ENCODE measurements around the gene HOXD12.

Gene HOXD12

GRCh38 chr2:176105078-176105729 is 5.6 kb downstream of the HOXD12 start:
- DNase-seq (ENCODE audit: low read depth in 2 of 2) = no peak

- no peak for DNase-seq (ENCODE audit: low read depth in 2 of 2)
These were observed 6.4 kb downstream of the HOXD12 start for GRCh38 chr2:176105730-176106580.

- no peak for DNase-seq (ENCODE audit: low read depth in 2 of 2)
These were observed 7.3 kb downstream of the HOXD12 start, which contains the start of gene HOXD11 for GRCh38 chr2:176106581-176107539. Gene HOXD11 (plus strand): TSS chr2:176107280. CDS start chr2:176107356, 76 bp downstream.

DNA sequence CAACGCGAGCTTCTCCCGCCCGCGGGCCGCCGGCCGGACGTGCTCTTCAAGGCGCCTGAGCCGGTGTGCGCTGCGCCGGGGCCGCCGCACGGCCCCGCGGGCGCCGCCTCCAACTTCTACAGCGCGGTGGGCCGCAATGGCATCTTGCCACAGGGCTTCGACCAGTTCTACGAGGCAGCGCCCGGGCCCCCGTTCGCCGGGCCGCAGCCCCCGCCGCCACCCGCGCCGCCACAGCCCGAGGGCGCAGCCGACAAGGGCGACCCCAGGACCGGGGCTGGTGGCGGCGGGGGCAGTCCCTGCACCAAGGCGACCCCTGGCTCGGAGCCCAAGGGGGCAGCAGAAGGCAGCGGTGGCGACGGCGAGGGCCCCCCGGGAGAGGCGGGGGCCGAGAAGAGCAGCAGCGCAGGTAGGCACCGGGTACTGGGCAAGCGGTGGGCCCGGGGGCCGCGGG is 8.2 kb downstream of the HOXD12 start:
- no peak for DNase-seq (ENCODE audit: low read depth in 2 of 2)

- no peak for DNase-seq (ENCODE audit: low read depth in 2 of 2)
These were observed 9.8 kb downstream of the HOXD12 start for GRCh38 chr2:176109192-176109901.

DNA sequence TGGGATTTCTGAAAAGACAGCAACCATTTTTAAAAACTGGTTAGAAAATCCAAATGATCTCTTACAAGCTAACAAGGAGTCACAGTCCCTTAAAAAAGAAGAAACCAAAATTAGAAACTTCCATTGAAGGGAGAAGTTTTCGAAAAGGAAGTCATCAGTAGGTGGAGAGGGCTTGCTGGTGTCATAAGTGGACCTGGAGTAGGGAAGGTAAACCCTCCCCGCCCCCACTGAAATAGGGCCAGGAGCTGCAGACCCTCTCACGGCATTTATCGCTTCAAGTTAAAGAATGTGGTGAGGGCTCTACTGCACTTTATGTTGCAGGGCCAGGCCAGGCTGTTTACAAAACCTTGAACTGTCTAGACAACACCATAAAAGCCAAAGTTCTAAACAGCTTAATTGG is 10.4 kb downstream of the HOXD12 start:
- no peak for DNase-seq (ENCODE audit: low read depth in 2 of 2)

DNA sequence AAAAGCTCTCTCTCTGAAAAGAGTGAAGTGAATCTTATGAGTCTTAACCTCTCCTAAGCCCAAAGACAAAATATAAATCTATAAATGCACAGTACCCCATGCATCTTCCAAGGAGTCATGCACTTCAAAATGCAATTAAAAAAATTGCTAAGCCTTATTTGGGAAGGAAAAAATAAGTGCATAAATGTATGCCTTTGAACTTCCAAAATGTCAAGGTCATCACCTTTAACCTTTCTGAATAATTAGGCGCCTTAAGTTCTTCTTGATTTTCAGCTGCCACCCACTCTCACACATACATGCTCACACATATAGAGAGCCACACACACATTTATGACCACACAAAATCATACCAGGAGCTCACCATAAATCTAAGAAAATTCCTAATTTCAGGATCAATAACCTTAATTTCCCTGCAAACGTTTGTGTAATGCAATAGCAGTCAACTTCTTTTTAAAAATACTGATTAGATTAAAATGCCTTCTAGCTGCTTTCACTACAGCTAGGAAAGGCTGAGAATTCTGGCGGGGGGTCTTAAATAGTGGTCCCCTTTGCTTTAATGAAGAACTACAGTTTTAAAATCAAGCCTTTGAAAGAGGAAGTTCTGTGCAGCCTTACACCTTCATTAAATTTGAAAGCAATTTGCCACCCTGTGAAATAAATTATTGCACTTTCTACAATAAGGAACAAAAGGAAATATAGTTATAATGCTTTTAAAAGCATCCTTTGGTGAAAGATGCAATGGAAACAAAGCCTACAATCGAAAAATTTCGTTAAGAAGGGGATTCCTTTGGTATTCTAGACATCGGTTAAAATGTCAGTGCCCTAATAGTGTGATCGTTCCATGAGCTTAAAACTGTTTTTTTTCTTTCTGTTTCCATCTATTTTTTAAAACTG is 11.1 kb downstream of the HOXD12 start:
- no peak for DNase-seq (ENCODE audit: low read depth in 2 of 2)

DNA sequence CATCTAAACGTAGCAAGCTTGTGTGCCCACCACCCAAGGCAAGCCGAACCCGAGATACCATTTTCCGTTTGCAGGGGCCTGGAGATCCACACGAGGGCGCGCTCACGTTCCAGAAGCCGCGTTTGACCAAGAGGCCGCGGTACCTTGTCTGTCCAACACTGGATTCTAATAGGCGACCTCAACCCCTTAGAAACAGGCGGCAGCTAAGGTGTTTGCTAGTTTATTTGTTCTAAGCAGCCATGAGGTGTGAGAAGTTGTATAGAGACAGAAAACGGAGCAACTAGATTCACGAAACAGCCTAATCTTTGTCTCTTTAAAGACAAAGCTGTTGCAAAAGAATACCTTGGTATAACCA is 11.7 kb downstream of the HOXD12 start:
- no peak for DNase-seq (ENCODE audit: low read depth in 2 of 2)

- DNase-seq (ENCODE audit: low read depth in 2 of 2) = no peak
These were observed 12.3 kb downstream of the HOXD12 start for GRCh38 chr2:176111846-176112374.

- DNase-seq (ENCODE audit: low read depth in 2 of 2) = no peak
These were observed 13.0 kb downstream of the HOXD12 start for GRCh38 chr2:176112375-176113302.

DNA sequence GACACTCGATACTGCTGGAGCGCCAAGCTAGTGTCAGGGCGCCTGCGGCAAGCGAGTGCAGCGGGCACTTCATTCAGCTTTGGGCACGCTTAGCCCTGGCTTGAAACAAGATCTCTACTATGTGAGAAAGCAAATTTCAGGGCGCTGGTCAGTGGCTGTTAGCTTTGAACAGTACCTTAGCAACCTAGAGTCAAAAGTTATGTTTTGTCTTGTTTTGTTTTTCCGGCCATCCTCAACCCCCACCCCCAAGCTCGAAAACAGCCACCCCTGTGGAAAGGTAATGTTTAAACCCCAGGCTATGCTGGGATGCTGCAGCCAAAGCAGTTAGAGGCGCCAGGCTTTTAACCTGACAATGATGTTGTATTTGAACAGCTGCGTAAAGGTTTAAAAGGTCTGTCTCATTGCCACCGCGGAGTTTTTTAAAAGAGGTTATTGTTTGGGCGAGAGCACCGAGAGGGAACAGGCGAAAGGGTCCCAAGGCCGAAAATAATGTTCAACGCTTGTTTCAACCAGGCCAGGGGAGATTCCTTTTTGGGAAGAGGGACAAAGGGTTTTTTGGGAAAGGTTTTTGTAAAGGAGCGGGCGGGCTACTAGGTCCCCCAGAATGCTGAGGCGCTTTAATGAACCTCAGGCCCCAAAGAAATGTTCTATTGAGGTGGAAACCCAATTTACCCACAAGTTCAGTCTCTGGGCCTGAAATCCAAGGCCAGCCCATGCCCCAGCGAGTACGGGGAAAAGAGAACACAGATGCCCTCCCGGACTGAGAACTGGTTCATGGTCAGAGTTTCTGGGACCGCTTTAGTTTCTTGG is 14.7 kb downstream of the HOXD12 start:
- no peak for DNase-seq (ENCODE audit: low read depth in 2 of 2)

DNA sequence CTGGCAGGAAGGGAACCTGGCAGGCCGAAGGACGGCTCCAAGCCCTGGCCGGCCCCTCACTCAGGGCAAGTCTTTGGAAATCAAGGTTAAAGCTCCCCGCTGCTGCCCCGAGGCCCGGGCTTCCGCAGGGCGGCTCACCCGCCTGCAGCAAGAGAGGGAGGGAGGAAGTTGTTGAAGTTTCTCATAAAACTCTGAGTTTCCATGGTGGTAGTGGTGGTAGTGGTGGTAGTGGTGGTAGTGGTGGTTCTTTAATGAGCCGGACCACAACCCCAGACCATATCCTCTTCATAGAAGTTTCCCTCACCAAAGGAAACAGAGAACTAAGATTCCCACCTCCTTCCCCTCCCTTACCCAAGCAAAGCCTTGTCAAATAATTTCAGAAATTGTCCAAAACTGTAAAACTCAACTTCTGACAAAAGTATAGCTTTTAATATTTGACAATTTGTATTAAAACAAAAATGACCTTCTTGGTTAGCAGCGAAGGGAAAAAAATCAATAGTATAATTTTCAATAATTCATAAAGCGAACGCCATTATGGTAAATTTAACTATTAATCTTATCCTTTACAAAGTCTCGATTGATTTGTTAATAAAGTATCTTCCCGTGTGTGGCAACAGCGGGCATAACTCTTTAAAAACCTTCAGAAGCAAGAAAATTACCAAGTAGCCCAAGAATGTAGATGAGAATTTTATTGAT is 15.5 kb downstream of the HOXD12 start:
- DNase-seq (ENCODE audit: low read depth in 2 of 2) = no peak

GRCh38 chr2:176115883-176116813 is 16.6 kb downstream of the HOXD12 start, which contains the start of gene HOXD10:
Gene HOXD10 (plus strand): TSS chr2:176116778. CDS start chr2:176116834, 56 bp downstream.
- DNase-seq (ENCODE audit: low read depth in 2 of 2) = no peak

- DNase-seq (ENCODE audit: low read depth in 2 of 2) = no peak
These were observed 17.7 kb downstream of the HOXD12 start for GRCh38 chr2:176117162-176117822.

GRCh38 chr2:176117823-176118371 is 18.3 kb downstream of the HOXD12 start:
- no peak for DNase-seq (ENCODE audit: low read depth in 2 of 2)

Data from stimulated activated CD4-positive, alpha-beta T cell treated with anti-CD3 and anti-CD28 coated beads, Interleukin-1b, Interleukin-23, amount 100 ng/mL, for 4 hours (primary cell).